ENCODE data around the gene PFN3. TPM values are rescaled to one million over a fixed set of nuclear protein-coding genes. Genes with fewer than 3 reads are reported as not detected.
A peak's percentile ranks its signal among the peaks of the same experiment; 100 is the strongest.

The PFN3 gene
- total RNA-seq, 4 donors from 2014 or later: not detected

- DNase-seq: peak in 1 of 2 donors; percentile 46
- H3K27me3 ChIP-seq: no peaks in the 10 kb centered on the region
- peak overlapping the region; percentile 35 to 57 for H3K4me3 ChIP-seq
- H3K36me3 ChIP-seq: no peaks in the 10 kb centered on the region
- intact Hi-C loops (cut with DNase I; ENCODE audit: low total_unique reads): no loop called here
- peaks cover 0 to 16% of the 10 kb centered on the region in 2 donors for H3K4me1 ChIP-seq
- TF ChIP-seq CTCF (IDR thresholded peaks at IDR 0.05) (no peak), POLR2A (IDR thresholded peaks at IDR 0.05) (no peak)
- no peak overlapping the region for H3K27ac ChIP-seq
- no peaks in the 10 kb centered on the region for H3K9me3 ChIP-seq
Observed at GRCh38 chr5:177447066-177447610, 46.7 kb upstream of the PFN3 start.

- Histone ChIP-seq H3K27ac (no peak within 1 kb of the TSS), H3K27me3 (no peaks in the 10 kb centered on the region)
- DNase-seq: peak in 1 of 2 donors; percentile 60
Observed at GRCh38 chr5:177446200-177447065, 46.0 kb upstream of the PFN3 start, which contains the start of gene PRR7. PRR7 (plus strand) TSS chr5:177446814; CDS start chr5:177455068, 8,254 bp downstream.

GRCh38 chr5:177445917-177446199 lies 45.4 kb upstream of the PFN3 start:
- no peak for DNase-seq
- no peaks in the 10 kb centered on the region for H3K9me3 ChIP-seq
- intact Hi-C loops (cut with DNase I; ENCODE audit: low total_unique reads): no loop called here
- H3K27ac ChIP-seq: no peak overlapping the region
- H3K36me3 ChIP-seq: no peaks in the 10 kb centered on the region
- H3K4me1 ChIP-seq: peaks cover 0 to 16% of the 10 kb centered on the region in 2 donors
- TF ChIP-seq POLR2A (IDR thresholded peaks at IDR 0.05): no peak
- H3K27me3 ChIP-seq: no peaks in the 10 kb centered on the region
- peak overlapping the region in 1 of 2 donors; percentile 35 for H3K4me3 ChIP-seq

More at GRCh38 chr5:177446200-177447065, 46.0 kb upstream of the PFN3 start, which contains the start of gene PRR7:
- H3K4me1 ChIP-seq: peaks cover 0 to 16% of the 10 kb centered on the region in 2 donors
- no peak for TF ChIP-seq POLR2A (IDR thresholded peaks at IDR 0.05)
- TF ChIP-seq CTCF (IDR thresholded peaks at IDR 0.05): peak in 2 of 4 experiments; percentile 22 to 25
- no peaks in the 10 kb centered on the region for H3K9me3 ChIP-seq
- intact Hi-C loops (cut with DNase I; ENCODE audit: low total_unique reads): no loop called here
- H3K36me3 ChIP-seq: no peaks in the 10 kb centered on the region
- H3K4me3 ChIP-seq: peak within 1 kb of the TSS; percentile 35 to 57

GRCh38 chr5:177445052-177445916 lies 44.8 kb upstream of the PFN3 start:
- H3K27ac ChIP-seq: no peak overlapping the region
- H3K4me1 ChIP-seq: peaks cover 0 to 16% of the 10 kb centered on the region in 2 donors
- no peak for DNase-seq
- TF ChIP-seq CTCF (IDR thresholded peaks at IDR 0.05) (no peak), POLR2A (IDR thresholded peaks at IDR 0.05) (no peak)
- H3K9me3 ChIP-seq: no peaks in the 10 kb centered on the region
- H3K27me3 ChIP-seq: no peaks in the 10 kb centered on the region
- no peaks in the 10 kb centered on the region for H3K36me3 ChIP-seq
- H3K4me3 ChIP-seq: no peak overlapping the region
- intact Hi-C loops (cut with DNase I; ENCODE audit: low total_unique reads): no loop called here
